Loucy (cell line): Measurements from ENCODE around the gene ARF6.

Experiments used
- H2AFZ ChIP-seq: fragments of 200-600 bp; sonication (generic); 2 replicates; pipeline ENCODE4 v1.6.0; 2016; ENCODE audit warnings: antibody characterized with exemption, mild to moderate bottlenecking, low read length, moderate library complexity
- H3F3A ChIP-seq: fragments of 200-600 bp; 2 replicates; pipeline ENCODE4 v1.6.0; 2016; ENCODE audit warnings: antibody characterized with exemption, low read depth, mild to moderate bottlenecking
- H3K27me3 ChIP-seq: fragments of 200-600 bp; sonication (generic); 2 replicates; pipeline ENCODE4 v1.6.1; 2014; ENCODE audit warnings: low read length, mild to moderate bottlenecking; ENCODE audit not compliant: insufficient read depth, poor library complexity, severe bottlenecking
- H3K36me3 ChIP-seq: fragments of 200-600 bp; sonication (generic); 2 replicates; pipeline ENCODE4 v1.6.1; 2016; ENCODE audit warnings: low read length; ENCODE audit not compliant: insufficient read depth
- H3K4me1 ChIP-seq: fragments of 200-600 bp; sonication (generic); 2 replicates; pipeline ENCODE4 v1.5.1; 2014; ENCODE audit warnings: low read length, mild to moderate bottlenecking; ENCODE audit not compliant: insufficient read depth, poor library complexity, severe bottlenecking
- H3K4me2 ChIP-seq: fragments of 200-600 bp; sonication (generic); 2 replicates; pipeline ENCODE4 v1.6.0; 2014; ENCODE audit warnings: antibody characterized with exemption, low read length, low read depth, mild to moderate bottlenecking; ENCODE audit not compliant: poor library complexity, severe bottlenecking
- H3K4me3 ChIP-seq: fragments of 200-600 bp; sonication (generic); 2 replicates; pipeline ENCODE4 v1.5.1; 2014; ENCODE audit warnings: low read length, mild to moderate bottlenecking, mixed read lengths; ENCODE audit not compliant: poor library complexity, severe bottlenecking
- H3K79me2 ChIP-seq: fragments of 200-600 bp; sonication (generic); 2 replicates; pipeline ENCODE4 v1.6.1; 2014; ENCODE audit warnings: low read length; ENCODE audit not compliant: insufficient read depth
- H3K9ac ChIP-seq: fragments of 200-600 bp; sonication (generic); 2 replicates; pipeline ENCODE4 v1.6.0; 2014; ENCODE audit warnings: mild to moderate bottlenecking, low read depth, low read length, moderate library complexity; ENCODE audit not compliant: poor library complexity, severe bottlenecking
- H3K9me2 ChIP-seq: fragments of 200-600 bp; sonication (generic); replicated peaks from 2 replicates; pipeline ENCODE4 v1.6.1; 2016; ENCODE audit warnings: low read depth, low read length, mixed read lengths
- H3K9me3 ChIP-seq: fragments of 200-600 bp; sonication (generic); 2 replicates; pipeline ENCODE4 v1.6.1; 2014; ENCODE audit warnings: mild to moderate bottlenecking, antibody characterized with exemption, low read length, low read depth; ENCODE audit not compliant: insufficient read depth
- H4K20me1 ChIP-seq: fragments of 200-600 bp; sonication (generic); 2 replicates; pipeline ENCODE4 v1.6.0; 2014; ENCODE audit warnings: antibody characterized with exemption, low read length, mild to moderate bottlenecking; ENCODE audit not compliant: insufficient read depth, poor library complexity, severe bottlenecking
- CTCF ChIP-seq: fragments of 200-600 bp; sonication (generic); conservative IDR thresholded peaks from 2 replicates; pipeline ENCODE4 v1.5.1; 2014; ENCODE audit warnings: mild to moderate bottlenecking, antibody characterized with exemption, low read length
- EZH2phosphoT487 ChIP-seq: fragments of 200-600 bp; IDR thresholded peaks from 2 replicates; pipeline ENCODE4 v1.6.1; 2018; ENCODE audit warnings: antibody characterized with exemption, mild to moderate bottlenecking, moderate library complexity, borderline replicate concordance

Gene ARF6

DNA sequence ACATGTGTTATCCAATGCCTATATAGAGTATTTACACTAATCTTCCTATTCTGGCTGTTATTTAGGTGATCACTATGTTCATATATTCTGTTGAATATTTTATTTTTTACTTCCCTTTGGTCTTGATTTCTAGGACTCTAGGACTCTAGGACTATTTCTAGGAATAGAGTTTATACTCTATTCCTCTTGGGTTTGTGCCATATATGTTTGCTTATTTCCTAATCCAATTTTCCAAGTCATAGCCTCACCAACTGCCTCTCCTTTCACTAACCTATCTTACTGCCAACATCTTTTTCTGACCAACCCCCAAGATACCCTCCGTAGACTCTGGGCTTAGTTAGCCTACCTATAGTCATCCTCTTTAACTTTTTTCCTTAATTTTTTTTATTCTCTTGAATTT is 28.5 kb downstream of the ARF6 start:
- Histone ChIP-seq H3K36me3 (no peaks in the 10 kb centered on the region), H3F3A (no peaks in the 10 kb centered on the region), H2AFZ (no peak overlapping the region), H3K9me2 (no peaks in the 10 kb centered on the region), H3K4me1 (peaks cover 15% of the 10 kb centered on the region), H3K4me2 (no peak overlapping the region), H3K4me3 (no peak overlapping the region), H3K9ac (no peak overlapping the region), H3K79me2 (no peaks in the 10 kb centered on the region), H3K9me3 (no peaks in the 10 kb centered on the region), H3K27me3 (no peaks in the 10 kb centered on the region), H4K20me1 (no peaks in the 10 kb centered on the region)
- no peak for TF ChIP-seq CTCF

DNA sequence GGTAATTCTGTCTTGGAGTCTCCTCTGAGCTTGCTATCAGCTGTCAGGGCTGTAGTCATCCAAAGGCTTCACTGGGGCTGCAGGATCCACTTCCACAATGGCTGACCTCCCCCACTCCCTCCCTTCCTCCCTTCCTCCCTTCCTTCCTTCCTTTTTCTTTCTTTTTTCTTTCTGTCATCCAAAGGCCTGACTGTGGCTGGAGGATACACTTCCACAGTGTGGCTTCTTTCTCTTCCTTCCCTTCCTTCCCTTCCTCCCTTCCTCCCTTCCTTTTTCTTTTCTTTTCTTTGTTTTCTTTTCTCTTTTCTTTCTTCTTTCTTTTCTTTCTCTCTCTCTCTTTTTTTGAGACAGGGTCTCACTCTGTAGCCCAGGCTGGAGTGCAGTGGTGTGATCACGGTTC is 30.6 kb downstream of the ARF6 start:
- Histone ChIP-seq H3K4me1 (peaks cover 10% of the 10 kb centered on the region), H3K9ac (no peak overlapping the region), H3K9me2 (no peaks in the 10 kb centered on the region), H3K9me3 (no peaks in the 10 kb centered on the region), H3K27me3 (no peaks in the 10 kb centered on the region), H3K79me2 (no peaks in the 10 kb centered on the region), H3K4me3 (no peak overlapping the region), H4K20me1 (no peaks in the 10 kb centered on the region), H3F3A (no peaks in the 10 kb centered on the region), H3K36me3 (no peaks in the 10 kb centered on the region), H3K4me2 (peak overlapping the region; percentile 5), H2AFZ (0 out of 2 replicates have a peak overlapping the region, but pooled peaks have one; percentile 18)
- TF ChIP-seq CTCF (no peak), EZH2phosphoT487 (no peak)

DNA sequence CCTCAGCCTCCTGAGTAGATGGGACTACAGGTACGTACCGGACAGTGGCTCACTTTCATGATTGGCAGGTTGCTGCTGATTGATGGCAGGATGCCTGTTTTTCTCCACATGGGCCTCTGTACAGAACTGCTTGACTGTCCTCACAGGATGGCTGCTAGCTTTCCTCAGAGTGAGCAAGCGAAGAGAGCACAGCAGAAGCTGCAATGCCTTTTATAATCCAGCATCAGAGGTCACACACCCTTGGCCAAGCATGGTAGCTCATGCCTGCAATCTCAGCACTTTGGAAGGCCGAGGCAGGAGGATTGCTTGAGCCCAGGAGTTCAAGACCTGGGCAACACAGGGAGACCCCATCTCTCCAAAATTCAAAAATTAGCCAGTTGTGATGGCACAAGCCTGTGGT is 31.0 kb downstream of the ARF6 start:
- Histone ChIP-seq H3K4me1 (peaks cover 10% of the 10 kb centered on the region), H3K27me3 (no peaks in the 10 kb centered on the region), H3K9ac (no peak overlapping the region), H4K20me1 (no peaks in the 10 kb centered on the region), H3F3A (no peaks in the 10 kb centered on the region), H3K9me3 (no peaks in the 10 kb centered on the region), H3K9me2 (no peaks in the 10 kb centered on the region), H3K79me2 (no peaks in the 10 kb centered on the region), H2AFZ (0 out of 2 replicates have a peak overlapping the region, but pooled peaks have one; percentile 18), H3K4me3 (no peak overlapping the region), H3K4me2 (peak overlapping the region; percentile 5), H3K36me3 (no peaks in the 10 kb centered on the region)
- TF ChIP-seq CTCF (no peak), EZH2phosphoT487 (no peak)
